H9 (cell line): Measurements from ENCODE around the gene MRPL40. TPM values are rescaled to one million over a fixed set of nuclear protein-coding genes. Genes with fewer than 3 reads are reported as not detected.

ENCODE experiments used
- DNase-seq: peaks from one replicate; pipeline ENCODE4 v3.0.0-alpha.2; 2017
- H2AFZ ChIP-seq: one replicate; pipeline ENCODE4 v1.6.1; 2013; ENCODE audit warnings: mild to moderate bottlenecking, low read length, control low read depth, moderate library complexity
- H2AK5ac ChIP-seq: 2 replicates; pipeline ENCODE4 v1.6.1; 2013; ENCODE audit warnings: low read length, control low read depth, mixed read lengths; ENCODE audit not compliant: insufficient read length
- H2BK120ac ChIP-seq: one replicate; pipeline ENCODE4 v1.6.1; 2013; ENCODE audit warnings: low read depth, mild to moderate bottlenecking, low read length, control low read depth, inconsistent platforms; ENCODE audit not compliant: poor library complexity, severe bottlenecking
- H2BK12ac ChIP-seq: 2 replicates; pipeline ENCODE4 v1.6.1; 2013; ENCODE audit warnings: low read length, control low read depth, mixed read lengths, low read depth; ENCODE audit not compliant: insufficient read length
- H2BK15ac ChIP-seq: 2 replicates; pipeline ENCODE4 v1.6.1; 2013; ENCODE audit warnings: low read depth, low read length, control low read depth
- H2BK20ac ChIP-seq: one replicate; pipeline ENCODE4 v1.6.1; 2013; ENCODE audit warnings: low read depth, mild to moderate bottlenecking, low read length, control low read depth, inconsistent platforms; ENCODE audit not compliant: poor library complexity, severe bottlenecking
- H2BK5ac ChIP-seq: 2 replicates; pipeline ENCODE4 v1.6.1; 2013; ENCODE audit warnings: low read length, control low read depth, mixed read lengths; ENCODE audit not compliant: insufficient read length
- H3K14ac ChIP-seq: 2 replicates; pipeline ENCODE4 v1.6.1; 2013; ENCODE audit warnings: low read length, control low read depth; ENCODE audit not compliant: insufficient read depth
- H3K18ac ChIP-seq: 2 replicates; pipeline ENCODE4 v1.6.1; 2013; ENCODE audit warnings: low read depth, mild to moderate bottlenecking, mixed read lengths, low read length, control low read depth; ENCODE audit not compliant: insufficient read length
- H3K23ac ChIP-seq: 2 replicates; pipeline ENCODE4 v1.6.1; 2013; ENCODE audit warnings: low read length, control low read depth, mixed read lengths, low read depth; ENCODE audit not compliant: insufficient read length
- H3K23me2 ChIP-seq: 2 replicates; pipeline ENCODE4 v1.6.1; 2013; ENCODE audit warnings: low read depth, mild to moderate bottlenecking, mixed read lengths, low read length, control low read depth; ENCODE audit not compliant: insufficient read length, poor library complexity, severe bottlenecking
- H3K27ac ChIP-seq: 2 replicates; pipeline ENCODE4 v1.5.1; 2013; ENCODE audit warnings: low read length, control low read depth, mixed read lengths, low read depth; ENCODE audit not compliant: insufficient read length
- H3K27me3 ChIP-seq: 2 replicates; pipeline ENCODE4 v1.6.1; 2013; ENCODE audit warnings: low read length, control low read depth, inconsistent platforms; ENCODE audit not compliant: insufficient read depth
- H3K4ac ChIP-seq: 2 replicates; pipeline ENCODE4 v1.6.1; 2013; ENCODE audit warnings: low read depth, mild to moderate bottlenecking, control low read depth, inconsistent platforms, low read length, moderate library complexity
- H3K4me1 ChIP-seq: 2 replicates; pipeline ENCODE4 v1.6.1; 2013; ENCODE audit warnings: low read length, control low read depth, inconsistent platforms; ENCODE audit not compliant: insufficient read depth
- H3K4me2 ChIP-seq: 2 replicates; pipeline ENCODE4 v1.6.1; 2013; ENCODE audit warnings: low read length, control low read depth, mixed read lengths; ENCODE audit not compliant: insufficient read length, insufficient read depth
- H3K56ac ChIP-seq: 2 replicates; pipeline ENCODE4 v1.6.1; 2013; ENCODE audit warnings: low read depth, mild to moderate bottlenecking, mixed read lengths, low read length, control low read depth; ENCODE audit not compliant: insufficient read length
- H3K79me1 ChIP-seq: 2 replicates; pipeline ENCODE4 v1.6.1; 2013; ENCODE audit warnings: low read depth, mild to moderate bottlenecking, moderate library complexity, low read length, control low read depth, inconsistent platforms; ENCODE audit not compliant: insufficient read depth, poor library complexity, severe bottlenecking
- H3K79me2 ChIP-seq: 2 replicates; pipeline ENCODE4 v1.6.1; 2013; ENCODE audit warnings: low read length, control low read depth, inconsistent platforms; ENCODE audit not compliant: insufficient read depth
- H3K9ac ChIP-seq: 2 replicates; pipeline ENCODE4 v1.6.1; 2013; ENCODE audit warnings: low read length, control low read depth, mixed read lengths; ENCODE audit not compliant: insufficient read length; ENCODE audit errors: extremely low read depth
- H3K9me3 ChIP-seq: one replicate; pipeline ENCODE4 v1.6.1; 2013; ENCODE audit warnings: low read depth, low read length, inconsistent platforms; ENCODE audit not compliant: control insufficient read depth
- H3T11ph ChIP-seq: one replicate; pipeline ENCODE4 v1.6.1; 2013; ENCODE audit warnings: mild to moderate bottlenecking, low read length, control low read depth, inconsistent platforms
- H4K20me1 ChIP-seq: one replicate; pipeline ENCODE4 v1.6.1; 2013; ENCODE audit not compliant: control insufficient read depth, insufficient read length, insufficient read depth
- H4K5ac ChIP-seq: 2 replicates; pipeline ENCODE4 v1.6.1; 2013; ENCODE audit warnings: low read depth, mild to moderate bottlenecking, mixed read lengths, low read length, control low read depth; ENCODE audit not compliant: insufficient read length
- H4K8ac ChIP-seq: replicated peaks from 2 replicates; pipeline ENCODE4 v1.6.1; 2013; ENCODE audit warnings: low read length, control low read depth, mixed read lengths, low read depth; ENCODE audit not compliant: insufficient read length
- H4K91ac ChIP-seq: 2 replicates; pipeline ENCODE4 v1.6.1; 2013; ENCODE audit warnings: low read depth, mild to moderate bottlenecking, moderate library complexity, mixed read lengths, low read length, control low read depth; ENCODE audit not compliant: insufficient read length
- H3K27ac Mint-ChIP-seq, 3 experiments: 2 replicates in 2 of 3; 3 replicates in 1 of 3; pipeline ENCODE4 v1.8.0; 2020 to 2021; ENCODE audit warnings: mixed read lengths in 3 of 3, mild to moderate bottlenecking in 1 of 3, moderate library complexity in 1 of 3
- H3K27me3 Mint-ChIP-seq: 2 replicates; pipeline ENCODE4 v1.8.0; 2021; ENCODE audit warnings: low read depth, mild to moderate bottlenecking, moderate library complexity, mixed read lengths
- H3K36me3 Mint-ChIP-seq, 3 experiments: 2 replicates in 2 of 3; 3 replicates in 1 of 3; pipeline ENCODE4 v1.8.0; 2020 to 2021; ENCODE audit warnings: low read depth in 3 of 3, mixed read lengths in 3 of 3; ENCODE audit not compliant: insufficient read depth in 1 of 3
- H3K4me1 Mint-ChIP-seq, 2 experiments: 2 replicates each; pipeline ENCODE4 v1.8.0; 2020; ENCODE audit warnings: mixed read lengths in 2 of 2
- H3K4me3 Mint-ChIP-seq, 2 experiments: 2 replicates in 1 of 2; 3 replicates in 1 of 2; pipeline ENCODE4 v1.8.0; 2020 to 2021; ENCODE audit warnings: mild to moderate bottlenecking in 2 of 2, mixed read lengths in 2 of 2, moderate library complexity in 1 of 2
- H3K9me3 Mint-ChIP-seq, 2 experiments: 2 replicates in 1 of 2; 3 replicates in 1 of 2; pipeline ENCODE4 v1.8.0; 2020; ENCODE audit warnings: mild to moderate bottlenecking in 2 of 2, mixed read lengths in 2 of 2, moderate library complexity in 1 of 2
- CTCF ChIP-seq: fragments of 200-600 bp; sonication (generic); conservative IDR thresholded peaks from 3 replicates; pipeline ENCODE4 v1.8.0; 2021; ENCODE audit warnings: antibody characterized with exemption, mild to moderate bottlenecking
- WGBS: extraction: QIAGEN DNeasy Blood & Tissue Kit; methylation state at CpG from one replicate; pipeline ENCODE4 v1.1.7; 2013; ENCODE audit warnings: missing lambda C conversion rate, low lambda C conversion rate, mixed read lengths; ENCODE audit not compliant: insufficient read length; ENCODE audit errors: extremely low coverage; 5-methylcytosine and 5-hydroxymethylcytosine counted together
- total RNA-seq: library from RNA; stranded (reverse); gene quantifications from 2 replicates; pipeline ENCODE4 v1.2.1, GENCODE V29; 2021

Gene MRPL40
- total RNA-seq, 1 experiment from 2014 or later: 15.2 TPM

GRCh38 chr22:19406281-19406811, 26.0 kb upstream of the MRPL40 start:
- no peak overlapping the region for H4K8ac ChIP-seq
- H3K79me1 ChIP-seq: no peaks in the 10 kb centered on the region
- H3K9me3 ChIP-seq: no peaks in the 10 kb centered on the region
- H2AFZ ChIP-seq: no peak overlapping the region
- H3K23ac ChIP-seq: no peak overlapping the region
- Mint-ChIP-seq H3K36me3 (peaks cover 37 to 73% (median 51%) of the 10 kb centered on the region in 3 experiments; a peak in 6 of 7 replicates), H3K27me3 (no peaks in the 10 kb centered on the region), H3K4me3 (no peak overlapping the region; a peak in 1 of 5 replicates), H3K4me1 (no peaks in the 10 kb centered on the region), H3K9me3 (no peaks in the 10 kb centered on the region), H3K27ac (no peak overlapping the region; a peak in 2 of 7 replicates)
- no peak overlapping the region for H3K27ac ChIP-seq
- H3K4me2 ChIP-seq: no peak overlapping the region
- no peak overlapping the region for H2BK15ac ChIP-seq
- no peak for TF ChIP-seq CTCF
- H4K91ac ChIP-seq: no peak overlapping the region
- no peak overlapping the region for H2AK5ac ChIP-seq
- no peaks in the 10 kb centered on the region; the same call in 1 of the 2 replicates for H3K79me2 ChIP-seq
- H4K5ac ChIP-seq: no peak overlapping the region
- WGBS: no CpG with 5 or more reads among the region's 3 CpGs
- H4K20me1 ChIP-seq: no peaks in the 10 kb centered on the region
- no peak overlapping the region for H3T11ph ChIP-seq
- H3K23me2 ChIP-seq: no peaks in the 10 kb centered on the region
- H3K9ac ChIP-seq: no peak overlapping the region
- no peak overlapping the region for H2BK12ac ChIP-seq
- H3K14ac ChIP-seq: no peak overlapping the region
- H2BK20ac ChIP-seq: no peak overlapping the region
- no peak overlapping the region for H2BK5ac ChIP-seq
- no peak overlapping the region for H3K4ac ChIP-seq
- no peaks in the 10 kb centered on the region for H3K4me1 ChIP-seq
- no peak for DNase-seq
- H2BK120ac ChIP-seq: no peak overlapping the region
- no peak overlapping the region for H3K56ac ChIP-seq
- no peak overlapping the region for H3K18ac ChIP-seq
- no peaks in the 10 kb centered on the region for H3K27me3 ChIP-seq
